ENCODE measurements around the gene RGSL1. TPM values are rescaled to one million over a fixed set of nuclear protein-coding genes. Genes with fewer than 3 reads are reported as not detected.
A peak's percentile ranks its signal among the peaks of the same experiment; 100 is the strongest.

The RGSL1 gene
- total RNA-seq, 1 experiment from 2014 or later = not detected

GRCh38 chr1:182484531-182485257, 34.7 kb downstream of the RGSL1 start:
- BruUV-seq (replicated peaks) = no TSS peak
- Histone ChIP-seq H3K9me3 (ENCODE audit: control insufficient read depth, insufficient read depth, low read depth, low read length) (no peaks in the 10 kb centered on the region), H3K36me3 (ENCODE audit: control insufficient read depth, insufficient read depth, low read length) (no peaks in the 10 kb centered on the region), H3K4me3 (ENCODE audit: low read depth in 2 of 2, low read length in 2 of 2) (no peak overlapping the region), H3K27ac (ENCODE audit: low read length) (no peak overlapping the region), H3K4me1 (ENCODE audit: control insufficient read depth, insufficient read depth, low read length) (no peaks in the 10 kb centered on the region), H3K27me3 (ENCODE audit: control insufficient read depth, insufficient read depth, low read length) (no peaks in the 10 kb centered on the region; the same call in none of the 2 replicates)
- in situ Hi-C loops (cut with HindIII; ENCODE audit: low pct_unique_long_range_greater_than_20kb, low sequenced_read_pairs) (no loop called here), intact Hi-C loops (cut with micrococcal nuclease; ENCODE audit: unreplicated experiment) (no loop called here)
- peak; percentile 76 for ATAC-seq
- peak; percentile 7 for DNase-seq (ENCODE audit: low read depth, low spot score)
- ChIA-PET CTCF (no interaction called here), POLR2A (no interaction called here)
- TF ChIP-seq CTCF (IDR thresholded peaks at IDR 0.05) (peak; percentile 22), TCF7L2 (IDR thresholded peaks at IDR 0.05; ENCODE audit: low read depth, low read length) (no peak), REST (IDR thresholded peaks at IDR 0.05; ENCODE audit: insufficient read depth in 1 of 2, low read depth in 2 of 2, low read length in 1 of 2) (no peak), POLR2AphosphoS5 (IDR thresholded peaks at IDR 0.05; ENCODE audit: low read depth, low read length) (no peak), SIN3A (IDR thresholded peaks at IDR 0.05; ENCODE audit: borderline replicate concordance, insufficient read depth, low read depth, low read length) (no peak)

GRCh38 chr1:182485861-182486260, 35.9 kb downstream of the RGSL1 start:
- in situ Hi-C loops (cut with HindIII; ENCODE audit: low pct_unique_long_range_greater_than_20kb, low sequenced_read_pairs) = no loop called here

More at GRCh38 chr1:182485861-182486260, 35.9 kb downstream of the RGSL1 start:
- CTCF ChIA-PET = no interaction called here
- Histone ChIP-seq H3K4me3 (ENCODE audit: low read depth in 2 of 2, low read length in 2 of 2) (no peak overlapping the region), H3K27me3 (ENCODE audit: control insufficient read depth, insufficient read depth, low read length) (no peaks in the 10 kb centered on the region; the same call in none of the 2 replicates), H3K4me1 (ENCODE audit: control insufficient read depth, insufficient read depth, low read length) (no peaks in the 10 kb centered on the region), H3K36me3 (ENCODE audit: control insufficient read depth, insufficient read depth, low read length) (no peaks in the 10 kb centered on the region), H3K9me3 (ENCODE audit: control insufficient read depth, insufficient read depth, low read depth, low read length) (no peaks in the 10 kb centered on the region), H3K27ac (ENCODE audit: low read length) (no peak overlapping the region)
- BruUV-seq (replicated peaks) = no TSS peak
- POLR2A ChIA-PET = no interaction called here
- DNase-seq (ENCODE audit: low read depth, low spot score) (no peak), ATAC-seq (no peak)
- TF ChIP-seq CTCF (IDR thresholded peaks at IDR 0.05) = no peak
- TF ChIP-seq SIN3A (IDR thresholded peaks at IDR 0.05; ENCODE audit: borderline replicate concordance, insufficient read depth, low read depth, low read length) = no peak
- TF ChIP-seq POLR2AphosphoS5 (IDR thresholded peaks at IDR 0.05; ENCODE audit: low read depth, low read length) = no peak
- TF ChIP-seq REST (IDR thresholded peaks at IDR 0.05; ENCODE audit: insufficient read depth in 1 of 2, low read depth in 2 of 2, low read length in 1 of 2) = no peak
- TF ChIP-seq TCF7L2 (IDR thresholded peaks at IDR 0.05; ENCODE audit: low read depth, low read length) = no peak
- intact Hi-C loops (cut with micrococcal nuclease; ENCODE audit: unreplicated experiment) = no loop called here

All from Panc1 (cell line).